Loucy (cell line): ENCODE measurements around the gene GSTM3.

Source experiments
- CTCF ChIP-seq: fragments of 200-600 bp; sonication (generic); conservative IDR thresholded peaks from 2 replicates; pipeline ENCODE4 v1.5.1; 2014; ENCODE audit warnings: mild to moderate bottlenecking, antibody characterized with exemption, low read length
- EZH2phosphoT487 ChIP-seq: fragments of 200-600 bp; IDR thresholded peaks from 2 replicates; pipeline ENCODE4 v1.6.1; 2018; ENCODE audit warnings: antibody characterized with exemption, mild to moderate bottlenecking, moderate library complexity, borderline replicate concordance

- TF ChIP-seq CTCF (no peak), EZH2phosphoT487 (no peak)
Observed at GRCh38 chr1:109691759-109692158, 49.1 kb downstream of the GSTM3 start.
